Skin of body (tissue), 2 donors: ENCODE data around the gene GARIN3. TPM values are rescaled to one million over a fixed set of nuclear protein-coding genes. Genes with fewer than 3 reads are reported as not detected.
"Not testable (repeated sequence)": the region's sequence is repeated elsewhere in the genome, so short reads cannot be mapped to it uniquely, and the experiment has no call there.

Experiments used
- DNase-seq: peaks from one replicate; lab custom pipeline; 2025; lab: John Stamatoyannopoulos, UW
- total RNA-seq: library from RNA; depleted of rRNA; stranded (reverse); fragments of >200 nt; gene quantifications from one replicate; pipeline ENCODE4 v1.2.3, GENCODE V29; 2014

Gene GARIN3
- total RNA-seq, 1 donor from 2014 or later, result not detected

DNA sequence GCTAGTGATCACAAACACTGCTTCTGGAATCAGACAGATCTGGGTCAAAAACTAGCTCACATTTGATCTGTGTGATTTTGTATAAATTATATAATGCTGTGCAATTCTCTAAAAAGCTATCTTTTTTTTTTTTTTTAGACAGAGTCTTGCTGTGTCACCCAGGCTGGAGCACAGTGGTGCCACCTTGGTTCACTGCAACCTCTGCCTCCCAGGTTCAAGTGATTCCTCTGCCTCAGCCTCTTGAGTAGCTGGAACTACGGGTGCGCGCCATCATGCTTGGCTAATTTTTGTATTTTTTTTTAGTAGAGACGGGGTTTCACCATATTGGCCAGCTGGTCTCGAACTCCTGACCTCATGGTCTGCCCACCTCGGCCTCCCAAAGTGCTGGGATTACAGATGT is 19.1 kb upstream of the GARIN3 start:
- DNase-seq, result not testable (repeated sequence)

DNA sequence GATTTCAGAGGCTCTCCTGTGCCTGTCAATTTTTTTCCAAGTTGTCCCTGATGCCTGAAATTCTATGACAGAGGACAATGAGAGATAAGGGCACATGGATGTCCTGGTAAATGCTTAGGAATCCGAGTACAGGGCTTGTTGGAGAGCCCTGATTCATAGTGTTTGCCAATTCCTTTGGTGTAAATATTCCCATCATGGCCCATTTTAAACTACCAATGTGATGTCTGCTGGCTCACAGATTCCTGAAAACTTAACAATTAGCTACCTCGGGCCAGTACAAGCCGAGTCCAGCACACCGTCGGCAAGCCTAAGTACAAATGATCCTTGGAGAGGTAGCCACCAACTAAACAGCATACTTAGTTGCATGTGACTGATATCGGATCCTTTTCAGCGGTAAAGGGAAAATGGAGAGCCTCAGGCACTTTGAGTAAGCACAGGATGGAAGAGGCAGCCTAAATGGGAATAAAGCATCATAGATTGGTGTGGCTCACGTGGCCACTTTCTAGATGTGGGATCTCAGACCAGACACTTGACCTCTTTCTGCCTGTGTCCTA is 18.1 kb upstream of the GARIN3 start:
- DNase-seq, result no peak

DNA sequence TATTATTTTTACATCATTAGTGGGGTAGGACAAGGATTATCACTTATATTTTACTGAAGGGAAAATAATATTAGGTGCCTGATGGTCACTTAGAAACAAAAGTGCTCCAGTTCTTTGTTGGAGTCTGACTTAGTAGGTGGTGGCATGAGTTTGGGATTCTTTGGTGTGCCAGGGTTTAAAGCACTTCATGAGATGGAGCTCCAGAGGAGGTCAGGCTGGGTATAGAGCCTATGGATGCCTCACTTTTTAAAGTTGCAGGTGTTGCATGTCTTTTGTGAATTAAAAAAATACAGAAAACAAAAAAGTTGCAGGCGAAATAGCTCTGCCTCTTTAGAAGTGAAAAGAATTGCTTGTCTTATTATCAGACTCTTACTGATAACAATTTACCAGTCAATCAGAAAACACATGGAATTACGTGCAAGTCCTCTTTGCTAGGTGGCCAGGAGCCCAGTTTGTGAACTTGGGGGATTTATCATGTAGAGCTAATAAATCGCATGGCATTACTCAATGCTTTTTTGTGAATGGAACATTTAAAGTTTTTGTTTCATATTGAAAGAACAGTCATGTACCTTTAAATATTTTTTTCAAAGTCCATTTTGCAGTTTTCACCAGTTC is 16.2 kb upstream of the GARIN3 start:
- DNase-seq, result no peak

DNA sequence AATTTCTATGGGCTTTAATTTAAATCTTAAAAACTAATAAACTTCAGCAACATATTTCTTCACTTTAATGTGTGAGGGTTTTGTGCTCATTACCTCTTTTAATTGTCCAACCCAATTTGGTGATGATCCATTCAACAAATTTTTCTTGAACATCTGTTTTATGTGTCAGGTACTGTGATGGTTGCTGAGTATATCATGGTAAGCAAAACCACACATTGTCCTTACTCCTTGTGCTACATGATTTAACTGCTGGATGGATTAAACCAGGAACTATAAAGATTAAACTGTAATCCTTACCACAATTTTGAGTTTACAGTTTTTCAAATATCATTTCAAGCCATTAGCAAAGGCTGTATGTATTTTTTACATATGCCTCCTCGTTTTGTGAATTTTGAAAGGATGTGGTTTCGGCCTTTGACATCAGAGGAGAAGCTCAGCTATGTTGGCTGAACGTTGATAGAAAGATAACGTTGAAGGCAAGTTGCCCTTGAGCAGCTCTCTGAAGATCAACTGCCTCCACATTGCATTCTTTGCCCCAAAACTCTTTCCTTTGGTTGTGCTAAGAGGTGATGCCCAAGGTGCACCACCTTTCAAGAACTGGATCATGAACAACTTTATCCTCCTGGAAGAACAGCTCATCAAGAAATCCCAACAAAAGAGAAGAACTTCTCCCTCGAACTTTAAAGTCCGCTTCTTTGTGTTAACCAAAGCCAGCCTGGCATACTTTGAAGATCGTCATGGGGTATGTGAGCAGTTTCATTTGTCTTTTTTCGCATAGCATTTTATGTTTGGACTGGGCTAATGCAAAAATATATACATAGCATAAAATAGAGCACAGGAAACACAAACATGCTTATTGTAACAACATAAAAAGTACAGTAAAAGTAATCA is 14.6 kb upstream of the GARIN3 start, which contains the start of gene ITK:
TSS of gene ITK (plus strand) at position 467 of the 891 bp plus-strand sequence. CDS start at position 605, 138 bp downstream.
- DNase-seq, result no peak

DNA sequence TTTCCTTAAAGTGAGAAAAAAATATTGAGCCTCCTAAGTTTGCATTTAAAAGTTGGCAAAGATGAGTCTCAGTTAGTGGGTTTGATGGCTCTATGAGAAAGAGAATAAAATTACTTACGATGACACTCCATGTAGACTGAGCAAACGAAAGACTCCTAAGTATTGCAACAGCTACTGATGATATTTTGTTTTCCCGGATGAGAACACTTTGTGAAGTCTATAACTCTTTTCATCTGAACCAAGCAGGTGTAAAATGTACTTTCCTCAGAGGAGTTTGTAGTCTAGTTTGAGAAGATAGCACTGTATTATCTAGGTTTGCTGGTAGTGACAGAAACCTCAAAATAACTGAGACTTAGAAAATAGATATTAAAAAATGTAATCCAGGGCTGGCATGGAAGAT is 12.9 kb upstream of the GARIN3 start:
- DNase-seq, result no peak

DNA sequence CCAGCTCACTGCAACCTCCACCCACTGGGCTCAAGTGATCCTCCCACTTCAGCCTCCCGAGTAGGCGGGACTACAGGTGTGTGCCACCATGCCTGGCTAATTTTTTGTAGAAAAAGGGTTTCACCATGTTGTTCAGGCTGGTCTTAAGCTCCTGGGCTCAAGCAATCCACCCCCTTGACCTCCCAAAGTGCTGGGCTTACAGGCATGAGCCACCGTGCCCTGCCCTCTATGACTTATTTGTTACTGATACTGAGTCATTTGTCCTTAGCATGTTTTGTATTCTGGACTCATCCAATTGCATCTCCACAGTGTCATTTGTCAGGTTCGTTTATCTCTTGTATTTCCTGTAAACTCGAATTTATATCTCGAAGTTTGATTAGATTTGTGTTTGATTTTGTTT is 11.9 kb upstream of the GARIN3 start:
- DNase-seq, result no peak

DNA sequence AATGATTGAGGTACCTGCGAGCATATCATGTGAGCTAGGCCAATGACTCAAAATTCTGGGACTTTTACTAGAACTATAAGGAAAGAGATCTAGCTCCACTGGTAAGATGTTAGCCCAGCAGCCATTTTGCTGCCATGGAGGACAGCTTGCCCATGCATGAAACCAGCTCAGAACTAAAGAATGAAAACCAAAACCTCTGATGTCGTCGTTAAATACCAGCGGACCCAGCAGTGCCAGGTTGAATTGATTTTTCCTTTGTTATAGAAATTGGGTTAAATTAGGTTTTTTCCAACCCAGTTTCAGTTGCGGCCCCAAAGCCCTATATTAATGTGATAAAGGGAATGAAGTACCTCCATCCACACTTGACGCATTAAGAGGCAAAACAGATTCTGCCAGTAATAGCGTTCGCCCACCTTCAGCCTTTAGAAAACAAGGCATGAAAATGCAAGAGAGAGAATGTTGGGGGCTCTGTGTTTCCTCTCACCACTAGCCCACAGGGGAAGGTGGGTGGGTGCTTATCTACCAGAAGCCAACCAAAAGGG is 9.1 kb upstream of the GARIN3 start:
- no peak for DNase-seq

DNA sequence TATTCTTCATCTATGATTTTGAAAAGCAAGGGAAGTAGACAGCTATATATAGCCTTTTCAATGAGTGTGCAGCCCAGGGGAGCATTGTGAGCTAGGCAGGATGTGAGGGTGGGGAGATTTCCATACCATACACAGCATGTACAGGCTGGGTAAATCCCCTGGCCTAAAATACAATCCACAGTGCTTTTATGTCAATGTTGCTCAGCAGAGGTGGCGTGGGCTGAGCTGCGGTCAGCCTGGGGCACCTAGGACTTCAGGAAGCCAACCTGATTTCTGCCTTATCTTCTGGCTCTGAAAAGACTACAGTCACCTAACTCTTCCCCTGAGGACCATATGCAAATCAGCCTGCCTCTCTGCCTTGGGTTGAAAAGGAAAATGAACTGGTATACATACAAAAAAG is 6.3 kb upstream of the GARIN3 start:
- no peak for DNase-seq

DNA sequence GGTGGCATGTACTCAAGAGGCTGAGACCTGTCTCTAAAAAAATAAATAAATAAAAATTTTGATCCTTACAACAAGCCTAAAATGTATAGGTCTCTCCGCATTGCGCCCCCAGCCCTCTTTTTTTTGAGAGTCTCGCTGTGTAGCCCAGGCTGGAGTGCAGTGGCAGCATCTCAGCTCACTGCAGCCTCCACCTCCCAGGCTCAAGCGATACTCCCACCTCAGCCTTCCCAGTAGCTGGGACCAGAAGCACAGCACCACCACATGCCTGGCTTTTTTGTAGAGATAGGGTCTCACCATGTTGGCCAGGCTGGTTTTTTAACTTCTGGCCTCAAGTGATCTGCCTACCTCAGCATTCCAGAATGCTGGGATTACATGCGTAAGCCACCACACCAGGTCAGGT is 2.2 kb upstream of the GARIN3 start:
- DNase-seq, result no peak

DNA sequence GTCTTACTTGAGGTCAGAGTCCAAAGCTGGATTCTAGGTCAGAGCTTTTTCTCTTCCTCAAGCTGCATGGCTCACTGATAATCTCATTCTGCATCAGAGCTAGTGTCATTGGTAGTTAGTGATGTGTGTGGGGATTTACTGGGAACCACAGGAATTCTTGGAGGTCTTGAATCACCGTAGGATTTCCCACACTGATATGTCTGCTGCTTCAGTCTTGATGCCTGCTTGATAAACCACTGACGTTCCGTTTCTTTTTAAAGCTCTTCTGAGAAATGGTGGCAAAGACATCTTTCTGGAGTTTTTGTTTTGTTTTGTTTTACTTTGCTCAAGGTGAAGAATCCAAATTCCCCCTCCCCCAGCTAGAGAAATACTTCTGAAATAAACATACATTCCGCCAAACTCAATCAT is 1.2 kb upstream of the GARIN3 start:
- DNase-seq, result no peak

DNA sequence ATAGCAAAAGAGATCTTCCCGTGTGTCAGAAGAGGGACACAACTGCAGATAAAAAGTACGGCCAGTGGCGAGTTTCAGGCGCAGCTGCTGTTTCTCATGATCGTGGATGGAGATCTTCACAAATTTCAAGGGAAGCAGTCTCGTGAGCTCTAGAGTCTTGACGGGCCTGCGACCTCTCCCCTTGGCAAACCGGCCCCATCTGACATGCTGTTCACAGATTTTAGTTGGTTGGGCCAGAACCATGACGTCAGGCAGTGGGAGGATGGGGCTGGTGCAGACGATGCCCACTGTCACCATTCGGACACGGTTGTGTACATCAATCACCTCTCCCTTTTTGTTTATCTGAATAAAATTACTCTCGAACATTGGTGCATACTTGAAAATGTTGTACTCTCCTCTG is 396 bp downstream of the GARIN3 start:
- DNase-seq, result no peak

DNA sequence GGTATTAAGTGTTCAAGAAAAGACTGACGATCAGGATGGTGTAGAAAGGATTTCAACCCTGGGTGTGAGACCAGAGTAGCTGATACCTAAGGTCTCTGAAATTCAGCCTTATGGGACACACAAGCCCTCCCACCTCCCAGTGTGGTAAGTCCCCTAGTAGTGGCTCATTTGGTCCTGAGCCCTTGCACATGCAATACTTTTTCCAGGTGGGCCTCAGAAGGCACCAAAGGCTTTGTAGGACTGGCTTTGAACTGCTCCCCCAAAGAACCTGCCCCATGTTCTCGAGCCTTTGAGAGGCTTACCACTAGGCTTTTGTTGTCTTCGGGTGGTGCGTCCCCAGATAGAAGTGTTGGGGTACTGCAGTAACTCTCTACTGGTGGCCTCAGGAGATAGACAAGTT is 803 bp downstream of the GARIN3 start:
- DNase-seq, result no peak

DNA sequence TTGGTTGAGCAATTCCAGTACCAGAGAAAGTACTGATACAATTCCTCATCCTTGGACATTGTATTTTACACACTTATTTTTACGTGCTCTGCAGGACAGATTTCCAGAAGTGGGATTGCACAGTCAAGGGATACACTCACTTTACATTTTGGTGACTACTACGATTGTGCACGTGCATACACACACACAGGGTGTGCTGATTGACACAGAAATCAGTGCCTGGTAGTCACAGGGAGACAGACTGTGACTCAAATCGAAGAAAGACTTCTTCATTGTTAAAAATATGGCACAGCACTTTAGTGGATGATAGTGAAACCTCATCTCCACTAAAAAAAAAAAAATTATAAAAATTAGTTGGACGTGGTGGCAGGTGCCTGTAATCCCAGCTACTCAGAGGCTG is 1.5 kb downstream of the GARIN3 start:
- DNase-seq, result no peak

DNA sequence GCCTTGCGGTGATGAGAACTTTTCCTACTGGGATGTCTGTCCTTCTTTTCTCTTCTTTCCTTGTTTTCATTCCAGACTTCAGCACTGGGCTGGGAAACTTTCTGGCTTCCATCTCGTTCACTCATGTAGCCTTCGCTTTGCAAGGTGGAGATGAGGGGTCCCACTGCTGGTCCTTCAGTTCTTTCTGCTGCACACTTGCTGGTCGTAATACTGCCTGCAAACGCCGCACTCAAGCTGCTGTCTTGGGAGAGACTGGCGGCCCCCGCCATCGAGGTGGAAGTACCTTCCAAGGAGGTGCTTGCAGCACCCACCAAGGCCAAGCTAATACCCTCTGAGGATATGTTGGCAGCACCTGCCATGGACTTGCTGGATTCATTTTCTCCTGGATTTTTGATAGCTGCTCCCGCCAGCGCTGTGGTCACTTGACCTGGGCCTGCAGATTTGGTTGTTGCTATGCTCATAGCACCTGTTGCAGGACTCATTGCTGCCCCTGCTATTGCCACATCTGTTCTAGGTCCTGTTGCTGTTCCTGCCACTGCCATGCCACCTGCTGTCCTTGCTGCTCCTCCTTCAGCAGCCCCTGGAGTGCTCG is 3.0 kb downstream of the GARIN3 start:
- DNase-seq, result no peak

DNA sequence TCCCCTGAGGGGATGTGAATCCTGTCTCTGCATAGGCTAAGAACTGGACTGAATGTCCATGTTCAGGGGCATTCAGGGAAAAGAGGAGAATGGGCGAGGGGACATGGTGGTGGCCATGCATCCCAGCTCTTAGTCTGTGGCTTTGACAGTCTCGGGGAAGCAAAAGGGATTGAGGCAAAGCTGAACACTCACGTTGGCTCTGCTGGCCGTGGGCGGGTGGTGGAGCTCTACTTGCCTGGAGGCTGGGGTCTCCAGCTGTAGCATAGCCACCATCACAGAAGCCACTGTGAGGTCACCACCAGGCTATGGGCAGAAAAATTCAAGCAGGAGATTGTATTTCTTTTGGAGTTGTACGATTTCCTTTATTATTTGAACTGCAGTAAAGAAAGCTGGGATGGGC is 4.1 kb downstream of the GARIN3 start:
- DNase-seq, result no peak

DNA sequence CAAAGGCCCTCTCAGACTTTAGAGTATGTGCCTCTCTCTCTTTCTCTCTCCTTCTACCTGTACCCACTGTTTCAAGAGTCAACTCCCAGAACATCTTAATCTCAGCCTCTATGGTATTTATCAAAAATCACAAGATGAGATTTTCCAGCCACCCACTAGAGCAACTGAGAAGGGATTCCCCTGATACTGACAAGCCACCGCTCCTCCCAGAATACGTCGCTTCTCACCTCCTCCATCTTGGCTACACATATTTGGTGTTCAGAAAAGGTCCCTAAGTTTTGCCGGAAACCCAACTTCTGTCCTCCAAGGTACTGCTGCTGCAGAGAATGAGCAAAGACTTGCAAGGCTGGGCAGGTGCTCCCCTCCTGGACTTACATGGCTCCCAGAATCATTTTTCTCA is 6.1 kb downstream of the GARIN3 start:
- no peak for DNase-seq

DNA sequence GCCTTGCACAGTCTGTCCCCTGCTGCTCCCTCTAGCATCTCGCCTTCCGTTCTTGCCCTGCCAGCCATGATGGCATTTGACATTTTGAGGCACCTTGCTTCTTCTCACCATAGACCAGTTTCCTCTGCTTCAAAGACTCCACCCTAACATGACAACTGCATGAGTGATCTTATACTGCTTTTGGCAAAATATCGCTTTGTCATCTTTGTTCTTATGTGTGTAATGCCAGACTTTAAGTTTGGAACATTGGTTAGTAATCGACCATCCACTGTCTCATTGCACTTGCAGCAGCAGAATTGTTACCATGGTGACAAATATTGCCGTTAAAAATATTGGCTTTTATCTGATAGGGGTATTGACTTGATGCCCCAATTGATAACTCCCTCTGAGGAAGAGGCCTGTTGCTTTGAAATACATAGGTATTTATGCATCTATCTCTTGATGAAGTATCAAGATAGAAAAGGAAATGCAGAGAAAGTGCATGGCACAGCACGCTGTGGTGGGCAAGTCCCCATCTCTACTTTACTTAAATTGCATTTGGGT is 6.8 kb downstream of the GARIN3 start:
- no peak for DNase-seq

DNA sequence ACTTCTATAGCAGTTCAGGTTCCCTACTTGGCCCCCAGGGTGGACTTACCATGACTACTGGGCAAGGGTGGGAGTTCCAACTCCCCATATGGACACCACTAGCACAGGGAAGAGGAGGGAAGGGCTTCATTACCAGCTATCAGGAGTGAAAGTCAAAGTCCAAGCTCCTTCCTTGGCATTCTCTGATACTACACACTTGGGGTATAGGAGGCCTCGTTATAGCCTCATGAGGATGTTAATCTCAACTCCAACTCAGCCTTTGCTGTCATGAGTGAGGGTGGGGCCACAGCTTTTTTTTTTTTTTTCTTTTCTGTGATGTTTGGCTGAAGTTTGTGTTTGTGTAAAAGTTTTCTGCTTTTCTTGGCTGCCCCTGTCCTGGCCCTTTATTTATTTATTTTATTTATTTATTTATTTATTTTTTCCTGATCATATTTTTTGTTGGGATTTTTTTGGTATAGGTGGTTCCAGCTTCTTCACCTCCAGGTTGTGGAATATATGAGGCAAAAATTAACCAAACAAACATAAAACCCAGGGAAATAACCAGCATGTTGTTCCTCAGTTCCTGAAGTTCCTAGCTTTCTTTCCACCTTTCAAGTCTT is 8.7 kb downstream of the GARIN3 start:
- DNase-seq, result no peak

DNA sequence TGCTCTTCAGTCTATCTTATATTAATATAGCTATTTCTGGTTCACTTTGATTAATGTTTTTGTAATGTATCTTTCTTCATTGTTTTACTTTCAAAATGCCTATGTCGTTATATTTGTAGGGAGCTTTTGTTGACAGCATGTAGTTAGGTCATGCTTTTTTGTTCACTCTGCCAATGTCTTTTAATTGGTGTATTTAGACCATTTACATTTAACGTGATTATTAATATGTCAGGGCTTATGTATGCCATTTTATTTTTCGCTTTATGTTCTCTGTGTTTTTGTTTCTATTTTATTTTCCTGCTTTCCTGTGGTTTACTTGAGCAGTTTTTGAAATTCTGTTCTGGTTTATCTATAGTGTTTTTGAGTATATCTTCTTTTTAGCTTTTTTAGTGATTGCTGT is 10.8 kb downstream of the GARIN3 start:
- no peak for DNase-seq

DNA sequence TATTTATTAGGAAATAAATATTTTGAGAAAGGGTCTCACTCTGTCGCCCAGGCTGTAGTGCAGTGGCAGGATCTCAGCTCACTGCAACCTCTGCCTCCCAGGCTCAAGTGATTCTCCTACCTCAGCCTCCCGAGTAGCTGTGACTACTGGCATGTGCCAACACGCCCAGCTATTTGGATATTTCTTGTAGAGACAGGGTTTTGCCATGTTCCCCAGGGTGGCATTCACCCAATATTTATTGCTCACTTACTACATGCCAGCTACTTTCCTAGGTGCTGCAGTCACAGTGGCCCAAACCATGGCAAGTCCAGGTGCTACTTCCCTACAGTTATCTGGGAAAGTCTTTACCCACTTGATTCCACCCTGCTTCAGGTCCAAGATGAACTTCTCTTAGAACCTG is 15.1 kb downstream of the GARIN3 start:
- no peak for DNase-seq
